Fibroblast of lung (primary cell): ENCODE results near the gene BBS9.

Source experiments
- EZH2 ChIP-seq: IDR thresholded peaks from 2 replicates; pipeline ENCODE4 v1.5.1; 2012; ENCODE audit warnings: low read length, control low read depth, mild to moderate bottlenecking; ENCODE audit errors: missing control alignments
- TF ChIP-seq, protein P1 (sequence below), 2 donors: IDR thresholded peaks in 1 of 2; conservative IDR thresholded peaks in 1 of 2; 1 replicate in 1 of 2; 2 replicates in 1 of 2; pipeline ENCODE4 v1.5.1; 2011 to 2012; ENCODE audit warnings: low read length in 2 of 2, control low read depth in 1 of 2, inconsistent platforms in 1 of 2, low read depth in 1 of 2, mild to moderate bottlenecking in 1 of 2

- TF ChIP-seq, protein P1, sequence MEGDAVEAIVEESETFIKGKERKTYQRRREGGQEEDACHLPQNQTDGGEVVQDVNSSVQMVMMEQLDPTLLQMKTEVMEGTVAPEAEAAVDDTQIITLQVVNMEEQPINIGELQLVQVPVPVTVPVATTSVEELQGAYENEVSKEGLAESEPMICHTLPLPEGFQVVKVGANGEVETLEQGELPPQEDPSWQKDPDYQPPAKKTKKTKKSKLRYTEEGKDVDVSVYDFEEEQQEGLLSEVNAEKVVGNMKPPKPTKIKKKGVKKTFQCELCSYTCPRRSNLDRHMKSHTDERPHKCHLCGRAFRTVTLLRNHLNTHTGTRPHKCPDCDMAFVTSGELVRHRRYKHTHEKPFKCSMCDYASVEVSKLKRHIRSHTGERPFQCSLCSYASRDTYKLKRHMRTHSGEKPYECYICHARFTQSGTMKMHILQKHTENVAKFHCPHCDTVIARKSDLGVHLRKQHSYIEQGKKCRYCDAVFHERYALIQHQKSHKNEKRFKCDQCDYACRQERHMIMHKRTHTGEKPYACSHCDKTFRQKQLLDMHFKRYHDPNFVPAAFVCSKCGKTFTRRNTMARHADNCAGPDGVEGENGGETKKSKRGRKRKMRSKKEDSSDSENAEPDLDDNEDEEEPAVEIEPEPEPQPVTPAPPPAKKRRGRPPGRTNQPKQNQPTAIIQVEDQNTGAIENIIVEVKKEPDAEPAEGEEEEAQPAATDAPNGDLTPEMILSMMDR (conservative IDR thresholded peaks at IDR 0.05 in 1 of 2, IDR thresholded peaks at IDR 0.05 in 1 of 2; ENCODE audit: low read depth in 1 of 2, low read length in 2 of 2) = no peak
- no peak for TF ChIP-seq EZH2
Measured at GRCh38 chr7:33336820-33337219, 207.5 kb downstream of the BBS9 start.
